Stimulated activated CD8-positive, alpha-beta memory T cell treated with anti-CD3 and anti-CD28 coated beads, Interleukin-15, amount 100 ng/mL, for 4 hours (primary cell): Measurements from ENCODE around the gene CYTH4.

ENCODE experiments used
- DNase-seq, 2 donors: peaks; one replicate each; pipeline ENCODE4 v3.0.0-alpha.2; 2020; ENCODE audit warnings: low read depth in 2 of 2

The CYTH4 gene

GRCh38 chr22:37309211-37310074 lies 27.1 kb downstream of the CYTH4 start:
- no peak for DNase-seq

- DNase-seq = no peak
These were observed 27.8 kb downstream of the CYTH4 start for GRCh38 chr22:37310075-37310606.

- no peak for DNase-seq
These were observed 28.7 kb downstream of the CYTH4 start for GRCh38 chr22:37310815-37311595.

- no peak for DNase-seq
These were observed 29.5 kb downstream of the CYTH4 start for GRCh38 chr22:37311761-37312312.

GRCh38 chr22:37312549-37313183 lies 30.4 kb downstream of the CYTH4 start:
- no peak for DNase-seq

GRCh38 chr22:37313376-37314314 lies 31.3 kb downstream of the CYTH4 start:
- no peak for DNase-seq

GRCh38 chr22:37314315-37315074 lies 32.2 kb downstream of the CYTH4 start:
- no peak for DNase-seq

- no peak for DNase-seq
These were observed 34.1 kb downstream of the CYTH4 start for GRCh38 chr22:37316405-37316804.

- DNase-seq = peak; percentile 41 to 51
These were observed 34.6 kb downstream of the CYTH4 start for GRCh38 chr22:37316875-37317371.

- DNase-seq = no peak
These were observed 35.4 kb downstream of the CYTH4 start for GRCh38 chr22:37317698-37318210.

- no peak for DNase-seq
These were observed 36.2 kb downstream of the CYTH4 start for GRCh38 chr22:37318364-37319109.

- no peak for DNase-seq
These were observed 37.2 kb downstream of the CYTH4 start for GRCh38 chr22:37319469-37319868.

- DNase-seq = no peak
These were observed 38.7 kb downstream of the CYTH4 start for GRCh38 chr22:37320726-37321677.

GRCh38 chr22:37324340-37325038 lies 42.2 kb downstream of the CYTH4 start:
- DNase-seq = no peak

GRCh38 chr22:37325039-37325395 lies 42.7 kb downstream of the CYTH4 start:
- DNase-seq = no peak

- no peak for DNase-seq
These were observed 44.4 kb downstream of the CYTH4 start for GRCh38 chr22:37326726-37327125.

GRCh38 chr22:37328017-37328416 lies 45.7 kb downstream of the CYTH4 start:
- no peak for DNase-seq
